ENCODE results near the gene MRPS27.

MRPS27 gene

GRCh38 chr5:72325566-72326305 is 5.7 kb upstream of the MRPS27 start:
- no peak overlapping the region for H3K27ac ChIP-seq
- no peak for TF ChIP-seq CTCF (conservative IDR thresholded peaks at IDR 0.05)
- TF ChIP-seq ZFX (IDR thresholded peaks at IDR 0.05): no peak

- no peak for TF ChIP-seq ZFX (IDR thresholded peaks at IDR 0.05)
- TF ChIP-seq CTCF (conservative IDR thresholded peaks at IDR 0.05): no peak
- no peak overlapping the region for H3K27ac ChIP-seq
Measured at GRCh38 chr5:72324189-72324825, 4.3 kb upstream of the MRPS27 start.

GRCh38 chr5:72319435-72319975 is 535 bp downstream of the MRPS27 start:
- peak overlapping the region; percentile 87 for H3K27ac ChIP-seq
- TF ChIP-seq ZFX (IDR thresholded peaks at IDR 0.05): 0 out of 2 replicates have a peak, but pooled peaks have one; percentile 6

- TF ChIP-seq CTCF (conservative IDR thresholded peaks at IDR 0.05) (peak; percentile 26; the same call in 1 of the 2 replicates), ZFX (IDR thresholded peaks at IDR 0.05) (no peak)
- no peak overlapping the region for H3K27ac ChIP-seq
Measured at GRCh38 chr5:72314571-72315172, 5.4 kb downstream of the MRPS27 start.

- H3K27ac ChIP-seq: no peak overlapping the region
- no peak for TF ChIP-seq CTCF (conservative IDR thresholded peaks at IDR 0.05)
- TF ChIP-seq ZFX (IDR thresholded peaks at IDR 0.05): no peak
Measured at GRCh38 chr5:72313141-72313540, 6.9 kb downstream of the MRPS27 start.

- H3K27ac ChIP-seq: peak overlapping the region; percentile 92
- TF ChIP-seq ZFX (IDR thresholded peaks at IDR 0.05): no peak
- 0 out of 2 replicates have a peak, but pooled peaks have one; percentile 62 for TF ChIP-seq CTCF (conservative IDR thresholded peaks at IDR 0.05)
Measured at GRCh38 chr5:72308853-72309191, 11.2 kb downstream of the MRPS27 start.

GRCh38 chr5:72307968-72308852 is 11.8 kb downstream of the MRPS27 start:
- TF ChIP-seq ZFX (IDR thresholded peaks at IDR 0.05): peak; percentile 76
- peak; percentile 99 for TF ChIP-seq CTCF (conservative IDR thresholded peaks at IDR 0.05)
- peak overlapping the region; percentile 92 for H3K27ac ChIP-seq
